DMS114 treated with DMSO at 0.1 percent for 48 hours (cell line): ENCODE data around the gene KIAA1958.
A peak's percentile ranks its signal among the peaks of the same experiment; 100 is the strongest.

Source experiments
- DNase-seq: peaks from one replicate; lab custom pipeline; 2025; ENCODE audit not compliant: unreplicated experiment; lab: John Stamatoyannopoulos, UW

The KIAA1958 gene, protein sequence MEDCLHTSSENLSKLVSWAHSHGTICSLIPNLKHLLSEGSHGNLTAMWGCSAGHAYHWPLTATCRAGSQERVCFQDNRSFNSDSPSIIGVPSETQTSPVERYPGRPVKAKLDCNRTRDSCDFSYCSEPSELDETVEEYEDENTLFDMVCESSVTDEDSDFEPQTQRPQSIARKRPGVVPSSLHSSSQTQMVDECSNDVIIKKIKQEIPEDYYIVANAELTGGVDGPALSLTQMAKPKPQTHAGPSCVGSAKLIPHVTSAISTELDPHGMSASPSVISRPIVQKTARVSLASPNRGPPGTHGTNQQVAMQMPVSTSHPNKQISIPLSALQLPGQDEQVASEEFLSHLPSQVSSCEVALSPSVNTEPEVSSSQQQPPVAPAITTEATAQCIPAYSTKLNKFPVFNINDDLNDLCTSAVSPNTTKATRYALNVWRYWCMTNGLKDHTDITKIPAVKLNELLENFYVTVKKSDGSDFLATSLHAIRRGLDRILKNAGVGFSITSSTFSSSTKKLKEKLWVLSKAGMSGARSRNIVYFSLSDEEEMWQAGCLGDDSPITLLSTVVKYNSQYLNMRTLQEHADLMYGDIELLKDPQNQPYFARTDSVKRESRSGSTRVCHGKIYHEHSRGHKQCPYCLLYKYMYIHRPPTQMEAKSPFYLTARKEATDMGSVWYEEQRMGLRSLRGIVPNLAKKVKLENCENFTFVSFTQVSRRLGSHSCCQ

DNA sequence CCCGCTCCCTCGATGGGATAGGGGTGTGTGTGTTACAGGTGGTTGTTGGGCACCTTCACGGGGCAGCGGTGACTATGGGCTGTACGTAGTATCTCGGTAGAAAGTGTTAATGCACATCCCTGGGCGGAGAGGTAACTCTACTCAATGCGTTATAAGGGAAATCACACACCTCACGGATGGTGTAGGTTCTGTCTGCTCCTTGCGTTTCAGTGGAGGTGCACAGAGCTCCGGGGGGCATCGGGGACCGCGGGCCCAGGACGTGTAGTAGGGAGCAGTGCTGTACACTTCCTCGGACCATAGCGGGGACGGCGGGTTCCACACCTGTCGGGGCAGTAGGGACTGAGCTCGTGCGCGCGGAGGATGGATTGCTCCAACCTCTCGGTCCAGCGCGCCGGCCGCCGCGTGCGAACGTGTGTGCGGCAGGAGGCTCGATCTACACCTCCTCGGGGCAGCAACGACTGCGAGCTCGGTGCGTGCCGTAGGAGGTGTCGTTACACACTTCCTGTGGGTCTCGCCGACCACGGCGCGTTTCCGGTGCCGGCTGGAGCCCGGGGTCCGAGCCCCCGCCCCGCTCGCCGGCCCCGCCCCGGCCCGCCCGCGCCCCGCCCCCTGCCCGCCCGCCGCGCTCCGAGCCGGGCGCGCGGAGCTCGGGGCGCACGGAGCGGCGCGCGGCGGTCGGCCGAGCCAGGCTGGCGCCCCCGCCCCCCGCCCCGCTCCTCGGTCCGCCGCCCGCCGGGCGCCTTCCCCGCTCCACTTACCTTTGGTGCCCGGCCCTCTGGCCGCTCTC lies at the start of gene KIAA1958:
Gene KIAA1958 (plus strand): TSS at position 607 of the 787 bp plus-strand sequence. CDS start 87,254 bp downstream, outside the sequence.
- DNase-seq: peak; percentile 47

DNA sequence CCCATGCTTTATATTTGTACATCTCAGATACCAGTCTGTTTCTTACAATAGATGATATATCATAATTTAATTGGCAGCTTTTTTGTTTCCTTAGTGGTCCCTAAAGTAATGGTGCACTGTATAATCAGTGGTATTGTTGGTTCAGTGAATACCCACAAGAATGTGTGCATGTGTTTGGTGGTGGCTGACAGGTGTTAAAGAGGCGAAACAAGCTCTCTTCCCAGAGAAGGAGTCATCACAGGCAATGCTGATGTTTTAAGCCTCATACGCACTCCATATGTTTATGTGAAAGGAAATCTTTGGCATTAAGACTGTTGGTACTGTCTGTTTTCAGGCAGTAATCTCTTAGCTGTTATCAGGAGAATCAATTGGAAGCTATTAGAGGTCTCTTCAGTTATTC lies 49.2 kb upstream of the KIAA1958 start:
- DNase-seq: no peak

- no peak for DNase-seq
Measured at GRCh38 chr9:112439171-112439570, 47.5 kb upstream of the KIAA1958 start.

- DNase-seq: no peak
Measured at GRCh38 chr9:112439825-112440224, 46.8 kb upstream of the KIAA1958 start.

GRCh38 chr9:112443200-112443599 lies 43.4 kb upstream of the KIAA1958 start:
- peak; percentile 3 for DNase-seq

DNA sequence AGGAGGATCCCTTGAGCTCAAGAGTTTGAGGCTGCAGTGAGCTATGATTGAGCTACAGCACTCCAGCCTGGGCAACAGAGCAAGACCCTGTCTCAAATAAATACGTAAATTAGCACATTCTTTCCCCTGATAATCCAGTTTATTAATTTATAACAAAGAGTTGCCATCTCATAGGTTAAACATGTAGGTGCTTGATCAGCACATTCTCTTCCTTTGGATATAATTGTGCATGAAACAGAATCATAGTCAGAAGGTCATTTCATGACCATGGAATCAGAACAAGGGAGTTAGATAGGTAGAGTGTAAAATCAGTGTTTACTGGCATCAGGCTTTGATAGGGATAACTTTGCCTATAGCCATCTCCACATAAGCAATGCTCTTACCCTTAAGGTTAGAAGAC lies 43.0 kb upstream of the KIAA1958 start:
- DNase-seq: no peak

DNA sequence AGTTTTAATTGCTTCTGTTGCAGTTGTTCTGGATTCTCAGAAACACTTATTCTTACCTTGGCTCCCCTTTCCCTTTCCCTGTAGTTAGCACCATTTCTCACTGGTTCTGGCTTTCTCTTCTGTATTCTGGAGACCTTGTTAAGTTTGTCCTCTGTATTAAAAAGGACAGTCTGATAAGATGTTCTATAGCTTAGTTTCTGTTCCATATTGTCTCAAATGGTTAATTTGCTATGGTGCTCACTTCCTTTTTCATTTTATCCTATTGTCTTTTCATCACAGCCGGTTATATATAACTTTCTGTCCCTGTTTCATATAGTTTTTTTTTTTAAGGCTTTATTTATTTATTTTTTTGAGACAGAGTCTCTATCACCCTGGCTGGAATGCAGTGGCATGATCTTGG lies 41.4 kb upstream of the KIAA1958 start:
- no peak for DNase-seq

DNA sequence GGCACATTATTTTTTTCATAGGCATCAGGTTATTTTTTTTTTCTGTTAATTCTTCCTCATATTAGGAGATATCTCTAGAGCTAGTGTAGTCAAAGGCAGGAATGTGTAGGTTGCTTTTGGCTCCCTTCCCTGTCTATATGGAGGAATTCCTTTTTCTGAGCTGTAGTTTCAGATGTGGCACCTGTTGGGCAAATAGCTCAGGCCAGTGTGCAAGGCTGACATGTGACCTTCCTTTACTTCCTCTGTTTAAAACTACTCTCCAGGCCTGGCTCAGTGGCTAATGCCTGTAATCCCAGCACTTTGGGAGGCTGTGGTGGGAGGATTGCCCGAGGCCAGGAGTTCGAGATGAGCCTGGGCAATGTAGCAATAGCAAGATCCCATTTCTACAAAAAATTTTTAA lies 40.5 kb upstream of the KIAA1958 start:
- DNase-seq: no peak

GRCh38 chr9:112446526-112446925 lies 40.1 kb upstream of the KIAA1958 start:
- no peak for DNase-seq

- DNase-seq: no peak
Measured at GRCh38 chr9:112447283-112447761, 39.3 kb upstream of the KIAA1958 start.

- no peak for DNase-seq
Measured at GRCh38 chr9:112462855-112463254, 23.8 kb upstream of the KIAA1958 start.

- DNase-seq: no peak
Measured at GRCh38 chr9:112465352-112465751, 21.3 kb upstream of the KIAA1958 start.

DNA sequence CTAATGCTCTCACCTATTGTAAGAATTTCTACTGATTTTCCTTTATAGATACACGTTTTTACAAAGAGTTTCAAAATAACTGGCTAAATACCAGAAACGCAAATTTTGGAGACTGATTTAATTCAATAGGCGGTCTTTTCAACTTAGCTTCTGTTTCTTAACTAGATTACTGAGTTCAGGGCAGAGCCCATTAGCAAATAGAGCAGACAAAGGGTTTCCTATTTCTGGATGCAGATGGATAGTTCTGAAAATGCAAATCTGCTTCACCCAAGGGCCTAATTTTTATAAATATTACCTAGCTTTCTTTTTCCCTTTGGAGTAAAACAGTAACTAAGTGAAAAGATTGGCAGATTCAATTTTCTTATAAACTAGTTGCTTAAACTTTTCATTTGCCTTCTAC lies 13.6 kb upstream of the KIAA1958 start:
- no peak for DNase-seq

DNA sequence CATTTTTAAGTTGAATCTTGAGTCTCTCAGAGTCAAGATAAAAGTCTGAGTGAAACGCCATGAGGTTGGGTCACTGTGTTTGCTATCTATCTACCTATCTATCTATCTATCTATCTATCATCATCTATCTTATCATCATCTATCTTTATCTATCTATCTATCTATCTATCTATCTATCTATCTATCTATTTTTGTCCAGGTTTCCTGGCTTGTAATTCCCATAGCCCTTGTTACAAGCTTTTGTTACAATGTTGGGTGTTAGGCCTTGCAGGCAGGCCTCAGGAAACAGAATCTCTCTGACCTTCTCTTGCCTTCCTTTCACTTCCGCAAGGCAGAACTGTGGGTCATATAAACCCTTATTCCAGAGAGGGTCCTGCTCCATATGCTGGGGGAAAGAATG lies 12.6 kb upstream of the KIAA1958 start:
- no peak for DNase-seq

GRCh38 chr9:112475318-112475717 lies 11.3 kb upstream of the KIAA1958 start:
- no peak for DNase-seq

DNA sequence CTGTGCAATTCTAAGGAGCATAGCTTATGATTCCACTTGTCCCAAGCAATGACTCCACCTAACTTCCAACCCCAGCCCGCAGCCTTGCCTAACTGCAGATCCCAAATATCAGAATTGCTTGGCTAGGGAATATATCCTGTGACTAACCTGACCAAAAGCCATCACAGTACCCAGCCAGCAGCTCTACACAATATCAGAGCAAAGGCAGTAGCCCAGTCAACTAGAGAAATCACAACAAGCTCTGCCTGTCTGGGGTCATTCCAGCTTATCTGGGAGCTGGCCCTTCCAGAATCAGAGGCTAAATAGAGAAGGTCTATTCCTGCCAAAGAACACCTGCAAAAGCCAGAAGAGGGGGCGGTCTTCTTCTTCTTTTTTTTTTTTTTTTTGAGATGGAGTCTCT lies 9.3 kb upstream of the KIAA1958 start:
- DNase-seq: no peak

- DNase-seq: no peak
Measured at GRCh38 chr9:112479221-112479620, 7.4 kb upstream of the KIAA1958 start.

DNA sequence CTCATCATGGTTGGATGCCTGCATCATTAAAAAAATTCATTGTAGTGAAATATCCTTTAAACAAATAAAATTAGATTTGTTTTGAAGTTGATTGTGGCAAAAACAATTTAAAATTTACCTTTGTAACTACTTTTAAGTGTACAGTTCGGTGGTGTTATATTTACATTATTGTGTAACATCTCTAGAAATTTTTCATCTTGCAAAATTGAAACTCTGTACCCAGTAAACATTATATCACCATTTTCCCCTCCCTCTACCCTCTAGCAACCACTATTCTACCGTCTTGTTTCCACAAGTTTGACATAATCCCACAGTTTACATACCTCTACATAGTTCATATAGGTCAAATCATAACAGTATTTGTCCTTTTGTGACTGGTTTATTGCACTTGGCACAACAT lies 2.0 kb upstream of the KIAA1958 start:
- DNase-seq: no peak

- DNase-seq: no peak
Measured at GRCh38 chr9:112485574-112485973, 1.1 kb upstream of the KIAA1958 start.

DNA sequence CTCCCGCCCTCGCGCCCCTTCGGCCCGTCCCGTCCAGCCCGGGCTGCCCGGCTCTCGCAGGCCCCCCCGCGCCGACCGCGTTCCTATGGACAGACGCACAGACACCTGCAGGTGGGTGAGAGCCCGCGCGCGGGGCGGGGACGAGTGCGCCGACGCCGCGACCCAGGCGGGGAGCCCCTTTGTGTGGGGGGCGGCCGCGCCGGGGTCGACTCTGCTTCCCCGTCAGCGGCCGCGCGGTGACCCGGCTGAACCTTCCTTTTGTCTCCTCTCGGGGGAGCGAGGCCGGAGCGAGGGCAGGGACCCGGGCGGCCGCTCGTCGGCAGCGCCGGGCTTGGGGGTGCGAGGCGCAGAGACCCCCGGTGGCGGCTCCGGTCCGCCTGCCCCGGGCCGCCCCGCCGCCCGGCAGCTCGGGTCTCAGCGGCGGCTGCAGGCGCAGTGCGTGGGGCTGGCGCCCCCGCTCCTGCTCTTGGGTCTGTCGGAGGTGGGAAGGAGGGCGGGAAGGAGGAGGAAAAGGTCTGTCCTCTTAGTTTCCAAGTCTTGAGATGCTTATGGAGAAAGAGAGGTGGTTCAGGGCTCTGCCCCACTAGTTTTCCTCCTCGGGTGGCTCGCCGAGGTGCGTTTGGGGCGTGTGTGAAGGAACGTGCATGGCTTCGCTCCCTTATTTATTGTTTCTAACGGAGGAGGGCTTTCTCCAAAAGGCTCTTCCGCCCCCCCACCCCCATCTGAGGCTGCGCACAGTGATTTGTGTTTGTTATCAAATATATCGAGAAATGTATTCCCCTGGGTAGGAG lies 576 bp downstream of the KIAA1958 start:
- DNase-seq: peak; percentile 27
